HFFc6 (cell line): ENCODE data around the gene OAF. TPM values are rescaled to one million over a fixed set of nuclear protein-coding genes. Genes with fewer than 3 reads are reported as not detected.

Experiments
- DNase-seq: peaks from one replicate; pipeline ENCODE4 v3.0.0-alpha.2; 2018
- H3K27ac Mint-ChIP-seq: 2 replicates; pipeline ENCODE4 v1.8.0; 2020; ENCODE audit warnings: mild to moderate bottlenecking, mixed read lengths
- H3K27me3 Mint-ChIP-seq: 2 replicates; pipeline ENCODE4 v1.8.0; 2021; ENCODE audit warnings: mild to moderate bottlenecking, moderate library complexity, mixed read lengths; ENCODE audit not compliant: insufficient read depth
- H3K36me3 Mint-ChIP-seq: 2 replicates; pipeline ENCODE4 v1.8.0; 2021; ENCODE audit warnings: low read depth, mixed read lengths
- H3K4me1 Mint-ChIP-seq: 2 replicates; pipeline ENCODE4 v1.8.0; 2020; ENCODE audit warnings: low read depth, mixed read lengths
- H3K4me3 Mint-ChIP-seq: 2 replicates; pipeline ENCODE4 v1.8.0; 2020; ENCODE audit warnings: mild to moderate bottlenecking, moderate library complexity, mixed read lengths
- H3K9me3 Mint-ChIP-seq: 2 replicates; pipeline ENCODE4 v1.8.0; 2020; ENCODE audit warnings: mild to moderate bottlenecking, mixed read lengths
- CTCF ChIP-seq: fragments of 200-600 bp; sonication (generic); IDR thresholded peaks from 2 replicates; pipeline ENCODE4 v1.5.0; 2021; ENCODE audit warnings: antibody characterized with exemption, mild to moderate bottlenecking
- total RNA-seq, 6 experiments: library from RNA; stranded (reverse); fragmentation: NEBNext Ultra II Directional; extraction: Animal tissue kit (Norgen Biotek cat#: 25700); gene quantifications; 2 replicates in 1 of 6; 3 replicates in 5 of 6; pipeline ENCODE4 v1.2.3, GENCODE V29; 2021

OAF gene
- total RNA-seq, 6 experiments from 2014 or later, result 111 to 143 (median 123) TPM

DNA sequence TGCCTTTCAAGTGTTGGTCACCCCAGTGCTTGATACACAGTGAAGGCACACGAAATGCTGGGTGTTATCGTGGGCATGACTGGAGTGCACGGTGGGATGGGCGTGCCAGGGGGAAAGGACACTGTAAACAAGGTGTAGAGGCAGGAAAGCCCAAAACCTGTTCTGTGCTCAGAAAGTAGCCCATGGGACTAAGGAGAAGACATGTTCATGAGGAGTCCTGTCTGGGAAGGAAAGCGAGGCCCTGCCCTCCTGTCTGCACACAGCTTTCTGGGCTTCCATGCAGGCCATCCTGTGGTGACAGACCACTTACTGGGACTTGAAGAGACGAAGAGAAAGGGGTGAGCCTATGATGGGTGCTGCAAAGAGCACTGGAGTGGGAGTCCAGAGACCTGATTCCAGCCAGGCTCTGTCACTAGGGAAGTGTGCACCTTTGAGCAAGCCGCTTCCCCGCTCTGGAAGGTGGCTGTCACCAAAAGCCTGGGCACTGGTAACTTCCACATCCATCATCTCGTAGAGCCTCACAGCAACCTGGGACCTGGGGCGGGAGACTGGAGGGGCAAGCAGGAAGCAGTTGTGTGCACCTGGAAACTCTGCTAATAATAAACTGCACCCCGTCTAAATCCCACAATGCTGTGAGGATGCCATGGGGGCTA is 28.3 kb downstream of the OAF start:
- no peak overlapping the region for H3K27ac Mint-ChIP-seq

GRCh38 chr11:120239713-120240640 is 29.1 kb downstream of the OAF start, which contains the start of gene POU2F3:
Gene POU2F3 (plus strand): TSS chr11:120240140. CDS start chr11:120240344, 204 bp downstream.
- Mint-ChIP-seq H3K4me3 (no peak within 1 kb of the TSS), H3K27me3 (peaks cover 67% of the 10 kb centered on the region)
- TF ChIP-seq CTCF, result peak; percentile 20; the same call in 1 of the 2 replicates

More for the DNA sequence above, 28.3 kb downstream of the OAF start:
- peaks cover 8% of the 10 kb centered on the region; the same call in 1 of the 2 replicates for H3K4me1 Mint-ChIP-seq
- H3K4me3 Mint-ChIP-seq, result no peak overlapping the region
- H3K9me3 Mint-ChIP-seq, result no peaks in the 10 kb centered on the region
- H3K36me3 Mint-ChIP-seq, result no peaks in the 10 kb centered on the region
- no peak for TF ChIP-seq CTCF
- H3K27me3 Mint-ChIP-seq, result peaks cover 63% of the 10 kb centered on the region
- no peak for DNase-seq

DNA sequence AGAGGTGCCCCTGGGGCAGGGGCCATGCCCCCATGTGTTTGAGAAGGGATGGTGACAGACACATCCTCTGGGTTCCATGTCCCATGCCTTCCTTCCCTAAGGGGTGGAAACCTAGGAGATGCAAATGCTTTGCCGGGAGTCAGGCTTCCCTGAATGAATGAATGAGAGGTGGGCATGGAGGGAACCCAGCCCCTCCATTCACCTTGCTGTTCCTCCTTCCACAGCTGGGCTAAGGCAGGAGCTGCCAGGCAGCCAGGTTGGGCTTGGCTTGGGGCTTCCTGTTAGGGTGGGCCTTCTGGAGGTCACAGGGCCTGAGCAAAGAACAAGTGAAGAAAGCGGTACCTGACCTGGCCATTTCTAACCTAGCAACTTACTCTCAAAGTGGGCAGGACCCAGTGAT is 30.0 kb downstream of the OAF start:
- Mint-ChIP-seq H3K36me3 (no peaks in the 10 kb centered on the region), H3K27me3 (peaks cover 72% of the 10 kb centered on the region), H3K4me1 (peaks cover under 1% of the 10 kb centered on the region; the same call in 1 of the 2 replicates), H3K9me3 (no peaks in the 10 kb centered on the region), H3K4me3 (no peak overlapping the region), H3K27ac (no peak overlapping the region)
- TF ChIP-seq CTCF, result no peak
- DNase-seq, result no peak

More at GRCh38 chr11:120239713-120240640, 29.1 kb downstream of the OAF start, which contains the start of gene POU2F3:
- H3K9me3 Mint-ChIP-seq, result no peaks in the 10 kb centered on the region
- H3K36me3 Mint-ChIP-seq, result no peaks in the 10 kb centered on the region
- no peak for DNase-seq
- peaks cover 8% of the 10 kb centered on the region; the same call in 1 of the 2 replicates for H3K4me1 Mint-ChIP-seq
- H3K27ac Mint-ChIP-seq, result no peak within 1 kb of the TSS

GRCh38 chr11:120241277-120241676 is 30.4 kb downstream of the OAF start:
- Mint-ChIP-seq H3K4me3 (no peak overlapping the region), H3K4me1 (no peaks in the 10 kb centered on the region), H3K27ac (no peak overlapping the region), H3K36me3 (no peaks in the 10 kb centered on the region), H3K27me3 (peaks cover 76% of the 10 kb centered on the region), H3K9me3 (no peaks in the 10 kb centered on the region)
- DNase-seq, result no peak
- no peak for TF ChIP-seq CTCF

- no peak for TF ChIP-seq CTCF
- DNase-seq, result no peak
- H3K27me3 Mint-ChIP-seq, result peaks cover 73% of the 10 kb centered on the region
- no peak overlapping the region for H3K4me3 Mint-ChIP-seq
- no peaks in the 10 kb centered on the region for H3K36me3 Mint-ChIP-seq
- no peaks in the 10 kb centered on the region for H3K9me3 Mint-ChIP-seq
- H3K27ac Mint-ChIP-seq, result no peak overlapping the region
- peaks cover 7% of the 10 kb centered on the region for H3K4me1 Mint-ChIP-seq
These were observed 32.4 kb downstream of the OAF start for GRCh38 chr11:120243221-120243620.
